ENCODE measurements around the gene ATP10A.

DNA sequence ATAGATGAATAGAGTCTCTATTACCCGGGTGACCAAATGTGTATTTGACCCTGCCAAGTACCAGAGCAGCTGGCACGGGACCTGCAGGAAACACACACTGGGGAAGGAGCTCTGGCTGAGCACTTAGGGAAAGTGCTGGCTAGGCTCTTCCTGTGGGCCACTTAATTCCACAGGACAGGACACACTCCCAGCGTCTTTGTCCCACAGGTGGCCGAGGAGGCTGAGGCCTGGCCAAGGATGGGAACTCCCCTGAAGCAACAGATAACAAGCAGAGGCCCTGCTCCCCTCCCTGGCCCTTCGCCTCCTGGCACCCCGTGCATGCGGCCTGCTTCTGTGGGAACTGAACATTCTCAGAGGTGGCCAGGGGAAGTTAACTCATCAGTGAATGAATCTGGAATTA lies 180.8 kb downstream of the ATP10A start:
- TF ChIP-seq, protein P1, sequence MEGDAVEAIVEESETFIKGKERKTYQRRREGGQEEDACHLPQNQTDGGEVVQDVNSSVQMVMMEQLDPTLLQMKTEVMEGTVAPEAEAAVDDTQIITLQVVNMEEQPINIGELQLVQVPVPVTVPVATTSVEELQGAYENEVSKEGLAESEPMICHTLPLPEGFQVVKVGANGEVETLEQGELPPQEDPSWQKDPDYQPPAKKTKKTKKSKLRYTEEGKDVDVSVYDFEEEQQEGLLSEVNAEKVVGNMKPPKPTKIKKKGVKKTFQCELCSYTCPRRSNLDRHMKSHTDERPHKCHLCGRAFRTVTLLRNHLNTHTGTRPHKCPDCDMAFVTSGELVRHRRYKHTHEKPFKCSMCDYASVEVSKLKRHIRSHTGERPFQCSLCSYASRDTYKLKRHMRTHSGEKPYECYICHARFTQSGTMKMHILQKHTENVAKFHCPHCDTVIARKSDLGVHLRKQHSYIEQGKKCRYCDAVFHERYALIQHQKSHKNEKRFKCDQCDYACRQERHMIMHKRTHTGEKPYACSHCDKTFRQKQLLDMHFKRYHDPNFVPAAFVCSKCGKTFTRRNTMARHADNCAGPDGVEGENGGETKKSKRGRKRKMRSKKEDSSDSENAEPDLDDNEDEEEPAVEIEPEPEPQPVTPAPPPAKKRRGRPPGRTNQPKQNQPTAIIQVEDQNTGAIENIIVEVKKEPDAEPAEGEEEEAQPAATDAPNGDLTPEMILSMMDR (IDR thresholded peaks at IDR 0.05): no peak
- no peak for TF ChIP-seq EP300 (IDR thresholded peaks at IDR 0.05; ENCODE audit: low read depth)
